DOHH2 (cell line): Measurements from ENCODE around the gene FGB.

Experiments
- H3F3A ChIP-seq: fragments of 200-600 bp; sonication (generic), shearing (Covaris generic); 2 replicates; pipeline ENCODE4 v1.6.0; 2016; ENCODE audit warnings: antibody characterized with exemption, mild to moderate bottlenecking; ENCODE audit not compliant: control insufficient read depth, insufficient read depth
- H3K27ac ChIP-seq: fragments of 200-600 bp; sonication (generic); 2 replicates; pipeline ENCODE4 v1.5.1; 2014; ENCODE audit warnings: low read depth, mild to moderate bottlenecking, low read length, moderate library complexity
- H3K27me3 ChIP-seq: fragments of 200-600 bp; sonication (generic); 2 replicates; pipeline ENCODE4 v1.6.1; 2014; ENCODE audit warnings: mild to moderate bottlenecking, low read length, mixed read lengths; ENCODE audit not compliant: control insufficient read depth
- H3K36me3 ChIP-seq: fragments of 200-600 bp; sonication (generic); 2 replicates; pipeline ENCODE4 v1.6.1; 2014; ENCODE audit warnings: mild to moderate bottlenecking, low read length, moderate library complexity, mixed read lengths; ENCODE audit not compliant: control insufficient read depth
- H3K4me1 ChIP-seq: fragments of 200-600 bp; sonication (generic); 2 replicates; pipeline ENCODE4 v1.6.1; 2014; ENCODE audit warnings: mild to moderate bottlenecking, low read length, mixed read lengths; ENCODE audit not compliant: control insufficient read depth
- H3K4me2 ChIP-seq: fragments of 200-600 bp; sonication (generic); 2 replicates; pipeline ENCODE4 v1.6.0; 2014; ENCODE audit warnings: mild to moderate bottlenecking, low read length, moderate library complexity
- H3K4me3 ChIP-seq: fragments of 200-600 bp; sonication (generic); 2 replicates; pipeline ENCODE4 v1.5.1; 2014; ENCODE audit warnings: mild to moderate bottlenecking, low read length, mixed read lengths
- H3K79me2 ChIP-seq: fragments of 200-600 bp; sonication (generic); 2 replicates; pipeline ENCODE4 v1.6.1; 2014; ENCODE audit warnings: mild to moderate bottlenecking, low read length, mixed read lengths; ENCODE audit not compliant: control insufficient read depth
- H3K9me2 ChIP-seq: fragments of 200-600 bp; sonication (generic); replicated peaks from 2 replicates; pipeline ENCODE4 v1.6.1; 2014; ENCODE audit warnings: mild to moderate bottlenecking, low read length, mixed read lengths; ENCODE audit not compliant: control insufficient read depth
- H3K9me3 ChIP-seq: fragments of 200-600 bp; sonication (generic); 2 replicates; pipeline ENCODE4 v1.6.1; 2014; ENCODE audit warnings: antibody characterized with exemption, low read length, mixed read lengths; ENCODE audit not compliant: control insufficient read depth, insufficient read depth
- H4K20me1 ChIP-seq: fragments of 200-600 bp; sonication (generic); 2 replicates; pipeline ENCODE4 v1.6.0; 2014; ENCODE audit warnings: low read depth, mild to moderate bottlenecking, antibody characterized with exemption, low read length, moderate library complexity; ENCODE audit not compliant: control insufficient read depth, insufficient read depth
- EZH2phosphoT487 ChIP-seq: fragments of 200-600 bp; sonication (generic); IDR thresholded peaks from 2 replicates; pipeline ENCODE4 v1.6.1; 2017; ENCODE audit warnings: borderline replicate concordance, mild to moderate bottlenecking, antibody characterized with exemption, low read length, moderate library complexity, mixed read lengths
- TF ChIP-seq, protein P1 (sequence below): fragments of 200-600 bp; sonication (generic); IDR thresholded peaks from one replicate; pipeline ENCODE4 v1.5.1; 2014; ENCODE audit warnings: antibody characterized with exemption, mild to moderate bottlenecking, low read depth, low read length; ENCODE audit not compliant: poor library complexity, severe bottlenecking

FGB gene

DNA sequence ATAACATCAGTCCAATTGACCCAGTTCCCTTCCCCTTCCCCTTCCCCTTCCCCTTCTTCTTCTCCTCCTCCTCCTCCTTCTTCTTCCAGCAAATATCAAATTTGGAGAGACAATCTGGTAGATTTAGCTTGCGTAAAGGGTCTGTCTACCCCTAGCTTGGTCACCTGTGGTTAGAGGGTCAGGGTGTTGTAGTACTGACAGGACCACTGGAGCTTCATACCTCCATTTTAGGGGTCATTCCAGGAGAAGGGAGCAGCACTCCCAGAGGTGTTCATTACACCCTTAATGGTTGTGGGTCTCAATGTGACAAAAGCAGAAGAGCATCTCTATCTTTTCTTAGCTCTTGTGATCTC lies 3.7 kb upstream of the FGB start:
- Histone ChIP-seq H3K4me3 (no peak overlapping the region), H3K27ac (no peak overlapping the region), H3K27me3 (no peaks in the 10 kb centered on the region), H3K4me1 (no peaks in the 10 kb centered on the region), H3K36me3 (no peaks in the 10 kb centered on the region), H3K4me2 (no peak overlapping the region), H3F3A (no peaks in the 10 kb centered on the region), H3K79me2 (no peaks in the 10 kb centered on the region), H3K9me3 (no peaks in the 10 kb centered on the region), H3K9me2 (no peaks in the 10 kb centered on the region), H4K20me1 (no peaks in the 10 kb centered on the region)
- TF ChIP-seq, protein P1, sequence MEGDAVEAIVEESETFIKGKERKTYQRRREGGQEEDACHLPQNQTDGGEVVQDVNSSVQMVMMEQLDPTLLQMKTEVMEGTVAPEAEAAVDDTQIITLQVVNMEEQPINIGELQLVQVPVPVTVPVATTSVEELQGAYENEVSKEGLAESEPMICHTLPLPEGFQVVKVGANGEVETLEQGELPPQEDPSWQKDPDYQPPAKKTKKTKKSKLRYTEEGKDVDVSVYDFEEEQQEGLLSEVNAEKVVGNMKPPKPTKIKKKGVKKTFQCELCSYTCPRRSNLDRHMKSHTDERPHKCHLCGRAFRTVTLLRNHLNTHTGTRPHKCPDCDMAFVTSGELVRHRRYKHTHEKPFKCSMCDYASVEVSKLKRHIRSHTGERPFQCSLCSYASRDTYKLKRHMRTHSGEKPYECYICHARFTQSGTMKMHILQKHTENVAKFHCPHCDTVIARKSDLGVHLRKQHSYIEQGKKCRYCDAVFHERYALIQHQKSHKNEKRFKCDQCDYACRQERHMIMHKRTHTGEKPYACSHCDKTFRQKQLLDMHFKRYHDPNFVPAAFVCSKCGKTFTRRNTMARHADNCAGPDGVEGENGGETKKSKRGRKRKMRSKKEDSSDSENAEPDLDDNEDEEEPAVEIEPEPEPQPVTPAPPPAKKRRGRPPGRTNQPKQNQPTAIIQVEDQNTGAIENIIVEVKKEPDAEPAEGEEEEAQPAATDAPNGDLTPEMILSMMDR = no peak
- TF ChIP-seq EZH2phosphoT487 = no peak

- Histone ChIP-seq H4K20me1 (no peaks in the 10 kb centered on the region), H3K9me2 (no peaks in the 10 kb centered on the region), H3K27ac (no peak overlapping the region), H3K4me1 (no peaks in the 10 kb centered on the region), H3K36me3 (no peaks in the 10 kb centered on the region), H3K4me3 (no peak overlapping the region), H3K79me2 (no peaks in the 10 kb centered on the region), H3K27me3 (no peaks in the 10 kb centered on the region), H3K4me2 (no peak overlapping the region), H3F3A (no peaks in the 10 kb centered on the region), H3K9me3 (no peaks in the 10 kb centered on the region)
- no peak for TF ChIP-seq EZH2phosphoT487
- TF ChIP-seq, protein P1 = peak; percentile 65
Measured at GRCh38 chr4:154559494-154560418, 3.1 kb upstream of the FGB start.

GRCh38 chr4:154560419-154560801 lies 2.4 kb upstream of the FGB start:
- no peaks in the 10 kb centered on the region for H3K4me1 ChIP-seq

More at GRCh38 chr4:154560419-154560801, 2.4 kb upstream of the FGB start:
- no peak for TF ChIP-seq EZH2phosphoT487
- TF ChIP-seq, protein P1 = no peak
- no peaks in the 10 kb centered on the region for H3K9me2 ChIP-seq
- no peaks in the 10 kb centered on the region for H3K36me3 ChIP-seq
- no peaks in the 10 kb centered on the region for H3K79me2 ChIP-seq
- H3K4me2 ChIP-seq = no peak overlapping the region
- H3K27ac ChIP-seq = no peak overlapping the region
- no peak overlapping the region for H3K4me3 ChIP-seq
- no peaks in the 10 kb centered on the region for H3K9me3 ChIP-seq
- H3F3A ChIP-seq = no peaks in the 10 kb centered on the region
- H3K27me3 ChIP-seq = no peaks in the 10 kb centered on the region
- H4K20me1 ChIP-seq = no peaks in the 10 kb centered on the region
